ENCODE data around the gene CHRNB2. TPM values are rescaled to one million over a fixed set of nuclear protein-coding genes. Genes with fewer than 3 reads are reported as not detected.
"Not testable (repeated sequence)": the region's sequence is repeated elsewhere in the genome, so short reads cannot be mapped to it uniquely, and the experiment has no call there.

Gene CHRNB2
- 0.76 TPM for polyA plus RNA-seq (2012; ENCODE audit: missing spikeins)

GRCh38 chr1:154567386-154568156 lies at the start of gene CHRNB2:
CHRNB2 (plus strand) TSS chr1:154567778; CDS start chr1:154568045, 267 bp downstream.
- FAIRE-seq (peak; percentile 83), DNase-seq (ENCODE audit: insufficient read length) (peak; percentile 91)
- no peak for TF ChIP-seq POLR2AphosphoS5 (IDR thresholded peaks at IDR 0.05; ENCODE audit: low read depth, low read length)
- TF ChIP-seq TAF1 (IDR thresholded peaks at IDR 0.05; ENCODE audit: borderline replicate concordance, low read depth, low read length), result no peak

GRCh38 chr1:154519591-154519991 lies 48.0 kb upstream of the CHRNB2 start:
- DNase-seq (ENCODE audit: insufficient read length), result no peak
- no peak for FAIRE-seq
- TF ChIP-seq POLR2A (IDR thresholded peaks at IDR 0.05; ENCODE audit: low read depth, low read length) (no peak), TAF1 (IDR thresholded peaks at IDR 0.05; ENCODE audit: borderline replicate concordance, low read depth, low read length) (no peak), POLR2AphosphoS5 (IDR thresholded peaks at IDR 0.05; ENCODE audit: low read depth, low read length) (no peak)

GRCh38 chr1:154520333-154520732 lies 47.2 kb upstream of the CHRNB2 start:
- FAIRE-seq (no peak), DNase-seq (ENCODE audit: insufficient read length) (no peak)
- TF ChIP-seq POLR2A (IDR thresholded peaks at IDR 0.05; ENCODE audit: low read depth, low read length) (no peak), TAF1 (IDR thresholded peaks at IDR 0.05; ENCODE audit: borderline replicate concordance, low read depth, low read length) (no peak), POLR2AphosphoS5 (IDR thresholded peaks at IDR 0.05; ENCODE audit: low read depth, low read length) (no peak)

GRCh38 chr1:154521695-154522094 lies 45.9 kb upstream of the CHRNB2 start:
- FAIRE-seq, result no peak
- TF ChIP-seq POLR2A (IDR thresholded peaks at IDR 0.05; ENCODE audit: low read depth, low read length) (no peak), POLR2AphosphoS5 (IDR thresholded peaks at IDR 0.05; ENCODE audit: low read depth, low read length) (no peak), TAF1 (IDR thresholded peaks at IDR 0.05; ENCODE audit: borderline replicate concordance, low read depth, low read length) (no peak)

GRCh38 chr1:154524881-154525280 lies 42.7 kb upstream of the CHRNB2 start:
- TF ChIP-seq POLR2AphosphoS5 (IDR thresholded peaks at IDR 0.05; ENCODE audit: low read depth, low read length), result no peak
- no peak for TF ChIP-seq TAF1 (IDR thresholded peaks at IDR 0.05; ENCODE audit: borderline replicate concordance, low read depth, low read length)
- TF ChIP-seq POLR2A (IDR thresholded peaks at IDR 0.05; ENCODE audit: low read depth, low read length), result no peak
- DNase-seq (ENCODE audit: insufficient read length) (no peak), FAIRE-seq (no peak)

More at GRCh38 chr1:154521695-154522094, 45.9 kb upstream of the CHRNB2 start:
- no peak for DNase-seq (ENCODE audit: insufficient read length)

- no peak for TF ChIP-seq POLR2A (IDR thresholded peaks at IDR 0.05; ENCODE audit: low read depth, low read length)
- no peak for TF ChIP-seq TAF1 (IDR thresholded peaks at IDR 0.05; ENCODE audit: borderline replicate concordance, low read depth, low read length)
- TF ChIP-seq POLR2AphosphoS5 (IDR thresholded peaks at IDR 0.05; ENCODE audit: low read depth, low read length), result no peak
- FAIRE-seq, result no peak
- DNase-seq (ENCODE audit: insufficient read length), result no peak
Observed at GRCh38 chr1:154527192-154527591, 40.4 kb upstream of the CHRNB2 start.

- DNase-seq (ENCODE audit: insufficient read length) (no peak), FAIRE-seq (no peak)
- TF ChIP-seq POLR2A (IDR thresholded peaks at IDR 0.05; ENCODE audit: low read depth, low read length), result no peak
- no peak for TF ChIP-seq TAF1 (IDR thresholded peaks at IDR 0.05; ENCODE audit: borderline replicate concordance, low read depth, low read length)
- TF ChIP-seq POLR2AphosphoS5 (IDR thresholded peaks at IDR 0.05; ENCODE audit: low read depth, low read length), result no peak
Observed at GRCh38 chr1:154529308-154529707, 38.3 kb upstream of the CHRNB2 start.

- FAIRE-seq; DNase-seq (ENCODE audit: insufficient read length): not testable (repeated sequence)
Observed at GRCh38 chr1:154531950-154532349, 35.6 kb upstream of the CHRNB2 start.

GRCh38 chr1:154533952-154534844 lies 33.4 kb upstream of the CHRNB2 start:
- DNase-seq (ENCODE audit: insufficient read length) (no peak), FAIRE-seq (no peak)
- TF ChIP-seq TAF1 (IDR thresholded peaks at IDR 0.05; ENCODE audit: borderline replicate concordance, low read depth, low read length) (no peak), POLR2A (IDR thresholded peaks at IDR 0.05; ENCODE audit: low read depth, low read length) (no peak), POLR2AphosphoS5 (IDR thresholded peaks at IDR 0.05; ENCODE audit: low read depth, low read length) (no peak)

- TF ChIP-seq POLR2A (IDR thresholded peaks at IDR 0.05; ENCODE audit: low read depth, low read length), result no peak
- DNase-seq (ENCODE audit: insufficient read length), result no peak
- no peak for FAIRE-seq
Observed at GRCh38 chr1:154536570-154536969, 31.0 kb upstream of the CHRNB2 start.

GRCh38 chr1:154539486-154540483 lies 27.8 kb upstream of the CHRNB2 start:
- FAIRE-seq (no peak), DNase-seq (ENCODE audit: insufficient read length) (no peak)
- TF ChIP-seq POLR2AphosphoS5 (IDR thresholded peaks at IDR 0.05; ENCODE audit: low read depth, low read length), result no peak
- TF ChIP-seq POLR2A (IDR thresholded peaks at IDR 0.05; ENCODE audit: low read depth, low read length), result no peak
- TF ChIP-seq TAF1 (IDR thresholded peaks at IDR 0.05; ENCODE audit: borderline replicate concordance, low read depth, low read length), result no peak
